KMS-11 (cell line): ENCODE data around the gene GNG3.

Experiments used
- H2AFZ ChIP-seq: fragments of 200-600 bp; sonication (generic); 2 replicates; pipeline ENCODE4 v1.6.1; 2016; ENCODE audit warnings: antibody characterized with exemption, mixed run types, low read depth
- H3K27ac ChIP-seq: fragments of 200-600 bp; sonication (generic); 2 replicates; pipeline ENCODE4 v1.6.1; 2016; ENCODE audit warnings: mild to moderate bottlenecking, mixed run types
- H3K27me3 ChIP-seq: fragments of 200-600 bp; sonication (generic); 2 replicates; pipeline ENCODE4 v1.6.1; 2017; ENCODE audit warnings: mild to moderate bottlenecking, low read depth, mixed run types, moderate library complexity; ENCODE audit not compliant: insufficient read depth
- H3K36me3 ChIP-seq: fragments of 200-600 bp; sonication (generic); 2 replicates; pipeline ENCODE4 v1.6.1; 2017; ENCODE audit warnings: mild to moderate bottlenecking, mixed run types; ENCODE audit not compliant: insufficient read depth
- H3K4me1 ChIP-seq: fragments of 200-600 bp; sonication (generic); 2 replicates; pipeline ENCODE4 v1.6.1; 2016; ENCODE audit warnings: mild to moderate bottlenecking, low read depth, mixed run types; ENCODE audit not compliant: poor library complexity, severe bottlenecking
- H3K4me2 ChIP-seq: fragments of 200-600 bp; sonication (generic); 2 replicates; pipeline ENCODE4 v1.7.0; 2016; ENCODE audit warnings: mild to moderate bottlenecking, mixed run types
- H3K4me3 ChIP-seq: fragments of 200-600 bp; sonication (generic); IDR thresholded peaks from 2 replicates; pipeline ENCODE4 v1.6.1; 2017; ENCODE audit warnings: low read depth, low read length, mixed read lengths; ENCODE audit not compliant: insufficient read depth
- H3K79me2 ChIP-seq: fragments of 200-600 bp; sonication (generic); 2 replicates; pipeline ENCODE4 v1.6.1; 2016; ENCODE audit warnings: low read depth, mixed run types; ENCODE audit not compliant: insufficient read depth
- H3K9ac ChIP-seq: fragments of 200-600 bp; sonication (generic); 2 replicates; pipeline ENCODE4 v1.6.1; 2016; ENCODE audit warnings: mild to moderate bottlenecking, mixed run types
- H4K20me1 ChIP-seq: fragments of 200-600 bp; sonication (generic); 2 replicates; pipeline ENCODE4 v1.6.1; 2016; ENCODE audit warnings: mild to moderate bottlenecking, mixed run types; ENCODE audit not compliant: insufficient read depth
- CTCF ChIP-seq: fragments of 200-600 bp; sonication (generic); conservative IDR thresholded peaks from 2 replicates; pipeline ENCODE4 v1.6.1; 2017; ENCODE audit warnings: low read depth, mild to moderate bottlenecking, antibody characterized with exemption, low read length, moderate library complexity, mixed read lengths

Gene GNG3

DNA sequence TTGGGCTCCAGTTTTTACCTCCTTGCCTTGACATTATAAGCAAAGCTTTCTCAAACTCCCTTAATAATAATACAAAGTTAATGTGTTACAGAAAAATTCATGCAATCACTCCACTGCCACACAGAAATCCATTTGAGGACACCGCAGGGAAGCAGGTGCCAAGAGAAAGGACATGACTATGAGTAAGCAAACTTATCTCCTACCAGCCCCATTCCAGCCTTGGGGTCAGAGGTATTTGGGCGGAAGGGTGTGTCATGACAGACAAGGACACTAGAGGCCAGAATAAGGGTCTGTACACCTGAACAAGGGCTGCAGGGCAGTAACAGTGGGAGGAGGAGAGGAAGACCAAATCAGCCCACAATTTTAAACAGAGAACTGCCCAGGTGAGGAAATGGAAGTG lies 5.9 kb downstream of the GNG3 start:
- Histone ChIP-seq H3K4me1 (peaks cover 89% of the 10 kb centered on the region), H3K4me3 (no peak overlapping the region), H3K4me2 (peak overlapping the region; percentile 47), H3K9ac (peak overlapping the region; percentile 25; the same call in 1 of the 2 replicates), H3K79me2 (peaks cover 41% of the 10 kb centered on the region), H2AFZ (no peak overlapping the region), H4K20me1 (no peaks in the 10 kb centered on the region), H3K27me3 (no peaks in the 10 kb centered on the region), H3K36me3 (peaks cover 20% of the 10 kb centered on the region; the same call in 1 of the 2 replicates), H3K27ac (peak overlapping the region; percentile 75)
- TF ChIP-seq CTCF: 0 out of 2 replicates have a peak, but pooled peaks have one; percentile 10

DNA sequence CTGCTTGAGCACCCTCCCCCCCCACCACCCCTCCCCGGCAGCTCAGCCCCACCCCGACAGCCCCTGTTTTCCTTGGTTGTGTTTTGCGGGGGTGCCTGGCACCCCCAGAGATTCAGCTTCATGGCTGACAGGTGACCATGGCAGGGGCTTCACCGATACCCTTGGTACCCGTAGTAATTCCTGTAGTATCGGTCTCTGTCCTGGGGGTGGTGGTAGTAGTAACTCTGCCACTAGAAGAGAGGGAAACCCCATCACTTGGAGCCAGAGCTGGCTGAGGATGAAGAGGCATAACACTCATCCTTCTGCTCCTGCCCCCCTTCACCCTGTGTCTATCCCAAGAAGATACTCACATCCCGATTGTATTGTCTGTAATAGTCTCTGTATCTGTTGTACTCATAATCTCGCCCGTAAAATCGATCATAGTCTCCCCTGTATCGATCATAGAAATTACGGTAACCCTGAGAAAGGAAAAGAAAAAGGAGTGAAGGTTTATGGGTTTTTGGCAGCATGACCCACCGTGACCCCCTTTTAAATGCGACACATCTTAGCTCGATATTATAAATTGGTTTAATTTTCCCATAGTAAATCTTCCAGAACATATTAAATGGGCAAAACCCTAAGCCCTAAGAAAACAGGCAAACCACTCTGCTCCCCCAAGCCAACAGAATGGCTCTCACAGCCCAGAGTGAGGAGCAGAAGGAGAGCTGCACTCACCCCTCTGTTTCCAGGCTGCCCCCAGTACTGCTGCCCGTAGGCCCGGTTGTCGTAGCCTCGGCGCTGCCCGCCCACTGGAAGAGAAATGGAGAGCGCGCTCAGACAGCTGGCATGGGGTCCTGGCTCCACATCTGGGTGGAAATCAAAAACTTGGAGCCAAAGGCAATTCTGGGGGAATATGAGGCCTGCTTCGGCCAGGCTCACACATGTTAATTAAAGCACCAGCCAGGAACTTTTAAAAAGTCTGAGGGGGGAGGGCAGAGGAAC lies 8.0 kb downstream of the GNG3 start:
- Histone ChIP-seq H3K27me3 (no peaks in the 10 kb centered on the region), H3K79me2 (peaks cover 61% of the 10 kb centered on the region), H4K20me1 (no peaks in the 10 kb centered on the region), H3K4me1 (peaks cover 84% of the 10 kb centered on the region), H3K36me3 (peaks cover 26% of the 10 kb centered on the region; the same call in 1 of the 2 replicates), H3K27ac (peak overlapping the region; percentile 18; the same call in 1 of the 2 replicates), H3K9ac (no peak overlapping the region), H3K4me3 (no peak overlapping the region), H2AFZ (no peak overlapping the region), H3K4me2 (peak overlapping the region; percentile 60)
- TF ChIP-seq CTCF: no peak

GRCh38 chr11:62716206-62716605 lies 8.7 kb downstream of the GNG3 start:
- H3K79me2 ChIP-seq: peaks cover 65% of the 10 kb centered on the region
- no peak for TF ChIP-seq CTCF

GRCh38 chr11:62716816-62717215 lies 9.3 kb downstream of the GNG3 start:
- H4K20me1 ChIP-seq: no peaks in the 10 kb centered on the region
- no peaks in the 10 kb centered on the region for H3K27me3 ChIP-seq
- peak overlapping the region; percentile 60; the same call in 1 of the 2 replicates for H3K4me2 ChIP-seq
- H3K79me2 ChIP-seq: peaks cover 66% of the 10 kb centered on the region
- no peak overlapping the region for H3K4me3 ChIP-seq
- H3K4me1 ChIP-seq: peaks cover 70% of the 10 kb centered on the region
- H3K36me3 ChIP-seq: peaks cover 39% of the 10 kb centered on the region; the same call in 1 of the 2 replicates
- H3K27ac ChIP-seq: peak overlapping the region; percentile 18; the same call in 1 of the 2 replicates
- no peak overlapping the region for H3K9ac ChIP-seq
- TF ChIP-seq CTCF: no peak
- no peak overlapping the region for H2AFZ ChIP-seq

More at GRCh38 chr11:62716206-62716605, 8.7 kb downstream of the GNG3 start:
- Histone ChIP-seq H2AFZ (no peak overlapping the region), H3K27ac (peak overlapping the region; percentile 18; the same call in 1 of the 2 replicates), H4K20me1 (no peaks in the 10 kb centered on the region), H3K36me3 (peaks cover 33% of the 10 kb centered on the region; the same call in 1 of the 2 replicates), H3K9ac (no peak overlapping the region), H3K4me2 (peak overlapping the region; percentile 60; the same call in 1 of the 2 replicates), H3K4me3 (no peak overlapping the region), H3K27me3 (no peaks in the 10 kb centered on the region), H3K4me1 (peaks cover 76% of the 10 kb centered on the region)
